Ectodermal cell (in vitro differentiated cells): ENCODE results near the gene UGGT2.

Experiments used
- H3K27ac ChIP-seq: 2 replicates; pipeline ENCODE4 v1.7.0; 2013; ENCODE audit warnings: mild to moderate bottlenecking, low read depth, low read length; ENCODE audit not compliant: insufficient read depth, poor library complexity, severe bottlenecking
- H3K27me3 ChIP-seq: 2 replicates; pipeline ENCODE4 v1.7.0; 2013; ENCODE audit warnings: mild to moderate bottlenecking, low read length; ENCODE audit not compliant: insufficient read depth, control insufficient read depth, poor library complexity, severe bottlenecking
- H3K36me3 ChIP-seq: one replicate; pipeline ENCODE4 v1.7.0; 2013; ENCODE audit warnings: low read length; ENCODE audit not compliant: control insufficient read depth, insufficient read depth
- H3K4me1 ChIP-seq: one replicate; pipeline ENCODE4 v1.7.0; 2013; ENCODE audit warnings: low read length; ENCODE audit not compliant: control insufficient read depth, insufficient read depth
- H3K4me3 ChIP-seq: 2 replicates; pipeline ENCODE4 v1.7.0; 2013; ENCODE audit warnings: low read depth, low read length, control low read depth; ENCODE audit not compliant: insufficient read depth
- H3K9me3 ChIP-seq: 2 replicates; pipeline ENCODE4 v1.7.0; 2013; ENCODE audit warnings: mild to moderate bottlenecking, low read length, moderate library complexity; ENCODE audit not compliant: control insufficient read depth
- WGBS, 2 experiments: methylation state at CpG; one replicate each; pipeline ENCODE4 v1.1.7; 2013; ENCODE audit warnings: missing lambda C conversion rate in 2 of 2; 5-methylcytosine and 5-hydroxymethylcytosine counted together

UGGT2 gene

GRCh38 chr13:95970878-95971277, 82.3 kb downstream of the UGGT2 start:
- no peaks in the 10 kb centered on the region for H3K9me3 ChIP-seq
- H3K4me3 ChIP-seq = no peak overlapping the region
- H3K4me1 ChIP-seq = no peaks in the 10 kb centered on the region
- WGBS, 2 experiments = 85 to 100% methylated on average over 1 to 2 of the region's 2 CpGs
- H3K27ac ChIP-seq = no peak overlapping the region
- H3K27me3 ChIP-seq = no peaks in the 10 kb centered on the region
- H3K36me3 ChIP-seq = no peaks in the 10 kb centered on the region

DNA sequence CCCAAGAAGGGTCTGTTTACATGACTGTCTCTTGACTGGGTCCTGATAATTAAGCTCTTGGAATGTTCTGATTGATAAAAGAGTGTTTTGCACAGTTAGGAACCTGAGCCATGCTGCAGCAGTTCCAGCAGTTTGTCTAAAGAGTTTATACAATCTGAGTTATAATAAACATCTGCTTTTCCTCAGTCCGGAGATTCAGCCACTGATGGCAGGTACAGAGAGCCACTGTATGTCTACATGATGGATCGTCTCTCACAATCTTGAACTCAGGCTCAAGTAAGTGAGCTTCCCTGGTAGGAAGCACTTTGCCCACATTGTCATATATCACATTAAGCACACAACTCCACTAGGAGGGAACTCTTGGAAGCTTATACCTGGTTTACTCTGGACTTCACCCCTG, 84.3 kb downstream of the UGGT2 start:
- H3K36me3 ChIP-seq = no peaks in the 10 kb centered on the region
- H3K4me1 ChIP-seq = no peaks in the 10 kb centered on the region
- H3K4me3 ChIP-seq = no peak overlapping the region
- H3K27ac ChIP-seq = no peak overlapping the region
- WGBS, 2 experiments = 94 to 96% methylated on average over 2 of the region's 2 CpGs
- H3K9me3 ChIP-seq = no peaks in the 10 kb centered on the region
- H3K27me3 ChIP-seq = no peaks in the 10 kb centered on the region

- Histone ChIP-seq H3K27ac (no peak overlapping the region), H3K27me3 (no peaks in the 10 kb centered on the region), H3K4me1 (peaks cover 4% of the 10 kb centered on the region), H3K4me3 (no peak overlapping the region), H3K36me3 (no peaks in the 10 kb centered on the region), H3K9me3 (no peaks in the 10 kb centered on the region)
- 75 to 79% methylated on average over 2 of the region's 2 CpGs for WGBS, 2 experiments
These were observed 95.9 kb downstream of the UGGT2 start for GRCh38 chr13:95957331-95957730.

DNA sequence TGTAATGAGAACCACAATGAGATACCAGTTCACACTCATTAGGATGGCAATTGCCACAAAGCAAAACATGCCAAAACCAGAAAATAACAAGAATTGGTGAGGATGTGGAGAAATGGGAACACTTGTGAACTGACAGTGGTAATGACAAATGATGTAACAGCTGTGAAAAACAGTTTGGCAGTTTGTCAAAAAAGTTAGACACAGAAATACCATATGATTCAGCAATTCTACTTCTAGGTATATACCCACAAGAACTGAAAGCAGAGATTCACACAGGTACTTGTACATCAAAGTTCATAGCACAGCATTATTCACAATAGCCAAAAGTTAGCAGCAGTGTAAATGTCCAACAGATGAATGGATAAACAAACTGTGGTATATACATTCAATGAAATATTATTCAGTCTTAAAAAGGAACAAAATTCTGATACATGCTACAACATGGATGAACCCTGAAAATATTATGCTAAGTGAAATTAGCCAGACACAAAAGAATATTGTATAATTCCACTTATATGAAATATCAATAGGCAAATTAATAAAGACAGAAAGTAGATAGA, 96.5 kb downstream of the UGGT2 start:
- Histone ChIP-seq H3K36me3 (no peaks in the 10 kb centered on the region), H3K27ac (no peak overlapping the region), H3K4me1 (peaks cover 4% of the 10 kb centered on the region), H3K27me3 (no peaks in the 10 kb centered on the region), H3K4me3 (no peak overlapping the region), H3K9me3 (no peaks in the 10 kb centered on the region)

- Histone ChIP-seq H3K4me1 (peaks cover 4% of the 10 kb centered on the region), H3K36me3 (no peaks in the 10 kb centered on the region), H3K9me3 (no peaks in the 10 kb centered on the region), H3K27ac (no peak overlapping the region), H3K4me3 (no peak overlapping the region), H3K27me3 (no peaks in the 10 kb centered on the region)
- WGBS, 2 experiments = 83% methylated on average over 3 of the region's 3 CpGs; no CpG with 5 or more reads in 1 of the 2 experiments
These were observed 97.5 kb downstream of the UGGT2 start for GRCh38 chr13:95955719-95956118.

- Histone ChIP-seq H3K9me3 (no peaks in the 10 kb centered on the region), H3K4me3 (no peak overlapping the region), H3K27ac (no peak overlapping the region), H3K4me1 (peaks cover 4% of the 10 kb centered on the region), H3K36me3 (no peaks in the 10 kb centered on the region), H3K27me3 (no peaks in the 10 kb centered on the region)
- 92 to 93% methylated on average over 3 of the region's 3 CpGs for WGBS, 2 experiments
These were observed 97.9 kb downstream of the UGGT2 start for GRCh38 chr13:95955255-95955654.

GRCh38 chr13:95954266-95954665, 98.9 kb downstream of the UGGT2 start:
- no peak overlapping the region for H3K4me3 ChIP-seq
- H3K27ac ChIP-seq = no peak overlapping the region
- H3K9me3 ChIP-seq = no peaks in the 10 kb centered on the region
- no peaks in the 10 kb centered on the region for H3K27me3 ChIP-seq
- peaks cover 4% of the 10 kb centered on the region for H3K4me1 ChIP-seq
- no peaks in the 10 kb centered on the region for H3K36me3 ChIP-seq

DNA sequence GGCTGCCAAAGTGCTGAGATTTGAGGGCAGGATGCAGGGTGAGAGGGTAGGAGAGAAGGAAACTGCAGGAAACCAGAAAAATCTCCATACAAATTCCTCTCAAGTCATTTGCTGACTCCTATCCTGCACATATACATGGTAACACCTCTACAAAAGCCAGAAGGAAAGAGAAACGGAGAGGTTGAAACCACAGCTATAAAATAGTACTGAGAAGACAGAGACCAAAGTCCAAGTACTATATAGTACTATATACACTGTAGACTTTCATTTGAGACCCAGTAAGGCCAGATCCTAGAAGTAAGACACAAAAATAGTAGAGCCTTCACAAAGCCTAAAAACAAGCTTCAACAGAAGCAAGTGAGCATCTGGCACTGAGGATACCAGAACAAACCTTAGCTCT, 103.1 kb downstream of the UGGT2 start:
- Histone ChIP-seq H3K4me3 (no peak overlapping the region), H3K36me3 (no peaks in the 10 kb centered on the region), H3K9me3 (no peaks in the 10 kb centered on the region), H3K27ac (no peak overlapping the region), H3K27me3 (no peaks in the 10 kb centered on the region), H3K4me1 (peaks cover 4% of the 10 kb centered on the region)
- WGBS, 2 experiments = 83% methylated on average over 1 of the region's 1 CpG; no CpG with 5 or more reads in 1 of the 2 experiments

GRCh38 chr13:95948656-95949055, 104.5 kb downstream of the UGGT2 start:
- no peak overlapping the region for H3K4me3 ChIP-seq
- no peaks in the 10 kb centered on the region for H3K9me3 ChIP-seq
- H3K36me3 ChIP-seq = no peaks in the 10 kb centered on the region
- H3K27me3 ChIP-seq = no peaks in the 10 kb centered on the region
- H3K27ac ChIP-seq = no peak overlapping the region
- 77 to 95% methylated on average over 2 of the region's 2 CpGs for WGBS, 2 experiments
- no peaks in the 10 kb centered on the region for H3K4me1 ChIP-seq

DNA sequence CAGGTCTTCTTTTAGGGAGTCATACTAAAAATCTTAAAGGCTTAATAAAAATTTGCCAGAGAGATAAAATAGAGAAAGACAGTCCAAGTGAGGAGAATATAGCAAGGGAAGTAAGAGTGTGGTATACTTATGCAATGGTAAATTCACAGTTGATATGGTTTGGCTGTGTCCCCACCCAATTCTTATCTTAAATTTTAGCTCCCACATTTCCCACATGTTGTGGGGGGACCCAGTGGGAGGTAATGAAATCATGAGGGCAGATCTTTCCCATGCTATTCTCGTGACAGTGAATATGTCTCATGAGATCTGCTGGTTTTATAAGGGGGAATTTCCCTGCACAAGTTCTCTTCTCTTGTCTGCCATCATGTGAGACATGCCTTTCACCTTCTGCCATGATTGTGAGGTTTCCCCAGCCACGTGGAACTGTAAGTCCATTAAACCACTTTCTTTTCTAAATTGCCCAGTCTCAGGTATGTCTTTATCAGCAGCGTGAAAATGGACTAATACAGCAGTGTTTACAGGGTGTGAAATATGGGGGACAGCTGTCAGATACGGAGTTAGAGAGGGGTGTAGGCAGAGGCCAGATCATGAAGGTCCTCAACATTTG, 115.4 kb downstream of the UGGT2 start:
- H3K36me3 ChIP-seq = peaks cover 28% of the 10 kb centered on the region
- H3K27ac ChIP-seq = no peak overlapping the region
- H3K27me3 ChIP-seq = no peaks in the 10 kb centered on the region
- WGBS, 2 experiments = 88 to 93% methylated on average over 4 of the region's 4 CpGs
- no peaks in the 10 kb centered on the region for H3K4me1 ChIP-seq
- H3K9me3 ChIP-seq = no peaks in the 10 kb centered on the region
- H3K4me3 ChIP-seq = no peak overlapping the region
